Activated T-cell treated with anti-CD3 and anti-CD28 coated beads for 48 hours (primary cell): ENCODE measurements around the gene NCKAP1.
"Not testable (repeated sequence)": the region's sequence is repeated elsewhere in the genome, so short reads cannot be mapped to it uniquely, and the experiment has no call there.

Experiments
- DNase-seq: peaks from one replicate; pipeline ENCODE4 v3.0.0-alpha.2; 2020; ENCODE audit warnings: low read depth

Gene NCKAP1, protein sequence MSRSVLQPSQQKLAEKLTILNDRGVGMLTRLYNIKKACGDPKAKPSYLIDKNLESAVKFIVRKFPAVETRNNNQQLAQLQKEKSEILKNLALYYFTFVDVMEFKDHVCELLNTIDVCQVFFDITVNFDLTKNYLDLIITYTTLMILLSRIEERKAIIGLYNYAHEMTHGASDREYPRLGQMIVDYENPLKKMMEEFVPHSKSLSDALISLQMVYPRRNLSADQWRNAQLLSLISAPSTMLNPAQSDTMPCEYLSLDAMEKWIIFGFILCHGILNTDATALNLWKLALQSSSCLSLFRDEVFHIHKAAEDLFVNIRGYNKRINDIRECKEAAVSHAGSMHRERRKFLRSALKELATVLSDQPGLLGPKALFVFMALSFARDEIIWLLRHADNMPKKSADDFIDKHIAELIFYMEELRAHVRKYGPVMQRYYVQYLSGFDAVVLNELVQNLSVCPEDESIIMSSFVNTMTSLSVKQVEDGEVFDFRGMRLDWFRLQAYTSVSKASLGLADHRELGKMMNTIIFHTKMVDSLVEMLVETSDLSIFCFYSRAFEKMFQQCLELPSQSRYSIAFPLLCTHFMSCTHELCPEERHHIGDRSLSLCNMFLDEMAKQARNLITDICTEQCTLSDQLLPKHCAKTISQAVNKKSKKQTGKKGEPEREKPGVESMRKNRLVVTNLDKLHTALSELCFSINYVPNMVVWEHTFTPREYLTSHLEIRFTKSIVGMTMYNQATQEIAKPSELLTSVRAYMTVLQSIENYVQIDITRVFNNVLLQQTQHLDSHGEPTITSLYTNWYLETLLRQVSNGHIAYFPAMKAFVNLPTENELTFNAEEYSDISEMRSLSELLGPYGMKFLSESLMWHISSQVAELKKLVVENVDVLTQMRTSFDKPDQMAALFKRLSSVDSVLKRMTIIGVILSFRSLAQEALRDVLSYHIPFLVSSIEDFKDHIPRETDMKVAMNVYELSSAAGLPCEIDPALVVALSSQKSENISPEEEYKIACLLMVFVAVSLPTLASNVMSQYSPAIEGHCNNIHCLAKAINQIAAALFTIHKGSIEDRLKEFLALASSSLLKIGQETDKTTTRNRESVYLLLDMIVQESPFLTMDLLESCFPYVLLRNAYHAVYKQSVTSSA

DNA sequence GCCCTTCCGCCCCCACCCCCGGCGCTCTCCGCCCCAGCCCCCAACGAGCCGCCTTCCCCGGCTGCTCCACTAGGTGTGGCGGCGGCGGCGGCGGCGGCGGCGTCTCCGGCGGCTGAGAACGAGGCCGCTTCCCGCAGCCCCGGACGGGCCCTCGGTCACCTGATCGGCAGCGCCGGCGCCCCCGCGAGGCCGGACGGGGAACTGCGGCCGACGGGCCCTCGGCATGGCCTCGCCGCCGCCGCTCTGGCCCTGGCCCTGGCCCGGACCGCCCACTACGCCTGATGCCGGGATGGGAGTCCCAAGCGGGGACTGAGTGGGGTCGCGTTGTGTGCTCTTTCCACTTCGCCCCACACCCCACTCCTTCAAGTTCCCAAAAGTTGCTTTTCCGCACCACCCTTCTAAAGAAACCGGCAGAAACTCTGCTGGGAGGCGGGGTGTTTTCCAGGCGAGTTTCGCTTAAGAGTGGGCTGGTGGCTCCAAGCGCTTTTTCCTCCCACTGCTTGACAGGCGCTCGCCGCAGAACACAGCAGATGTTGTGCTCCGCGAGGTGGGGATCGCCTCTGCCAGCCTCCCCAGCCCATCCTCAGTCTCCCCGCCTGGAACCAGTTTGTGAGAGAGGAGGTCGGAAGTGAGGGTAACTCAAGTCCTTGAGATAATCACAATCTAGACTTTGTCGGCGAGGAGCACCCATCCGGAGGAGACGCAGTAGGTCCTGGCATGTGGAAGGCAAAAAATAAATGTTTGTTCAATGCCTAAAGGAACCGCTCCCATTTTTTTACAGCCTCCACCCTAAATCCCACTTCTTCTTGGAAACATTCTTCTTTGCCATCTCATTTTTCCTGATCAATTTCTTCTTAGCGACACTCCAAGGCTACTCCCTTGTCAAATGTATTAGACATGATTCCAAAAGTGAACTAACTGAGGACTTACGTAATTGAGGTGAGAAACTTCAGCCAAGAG lies at the start of gene NCKAP1:
Gene NCKAP1 (minus strand): TSS at position 117 of the 960 bp plus-strand sequence. CDS start 358 bp downstream, outside the sequence.
- DNase-seq: peak; percentile 90

DNA sequence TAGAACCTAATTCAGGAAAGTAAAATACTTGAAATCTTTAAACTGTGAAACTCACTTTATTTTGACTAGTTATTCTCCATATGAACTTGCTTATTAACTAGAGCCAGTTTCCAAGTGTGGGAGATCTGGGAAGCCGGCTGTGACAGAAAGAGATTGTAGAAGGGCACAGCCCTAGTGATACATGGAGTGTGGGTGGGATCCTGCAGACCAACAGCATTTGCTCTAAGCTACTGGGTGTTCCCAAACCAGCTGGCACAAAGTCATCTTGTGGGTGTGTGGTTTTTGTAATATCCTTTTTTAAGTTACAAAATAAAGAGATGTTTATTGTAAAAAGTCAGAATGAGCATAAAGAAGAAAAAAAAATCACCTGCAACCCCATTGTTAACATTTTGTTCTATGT lies 43.7 kb upstream of the NCKAP1 start:
- no peak for DNase-seq

DNA sequence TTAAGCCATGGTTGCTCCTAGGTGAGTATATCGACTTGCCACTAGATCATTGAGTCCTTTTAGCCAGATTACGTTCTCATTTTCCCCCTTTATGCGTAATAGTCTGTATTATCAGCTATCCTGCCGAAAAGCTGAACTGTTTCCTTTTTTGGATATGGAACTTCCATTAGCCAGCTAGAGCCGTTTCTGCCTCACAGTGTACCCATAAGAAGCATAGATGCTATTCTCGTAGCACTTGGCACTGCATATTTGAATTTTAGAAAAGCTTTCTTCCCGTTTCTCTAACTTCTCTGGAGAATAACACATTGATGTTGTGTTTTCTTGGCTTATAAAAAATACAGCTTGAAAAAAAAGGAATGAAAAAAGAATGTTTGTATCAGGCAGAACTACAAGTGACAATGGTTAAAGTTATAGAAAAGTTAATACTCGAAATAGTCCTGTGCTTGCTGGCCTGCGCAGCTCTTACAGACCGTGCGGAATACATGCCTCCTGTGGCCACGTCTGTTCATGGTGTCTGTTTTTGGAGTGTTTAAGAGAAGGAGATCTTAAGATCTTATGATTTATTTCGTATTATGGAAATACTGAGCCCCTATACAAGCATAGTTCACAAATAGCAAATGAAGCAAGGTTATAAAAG lies 41.0 kb upstream of the NCKAP1 start:
- DNase-seq: no peak

DNA sequence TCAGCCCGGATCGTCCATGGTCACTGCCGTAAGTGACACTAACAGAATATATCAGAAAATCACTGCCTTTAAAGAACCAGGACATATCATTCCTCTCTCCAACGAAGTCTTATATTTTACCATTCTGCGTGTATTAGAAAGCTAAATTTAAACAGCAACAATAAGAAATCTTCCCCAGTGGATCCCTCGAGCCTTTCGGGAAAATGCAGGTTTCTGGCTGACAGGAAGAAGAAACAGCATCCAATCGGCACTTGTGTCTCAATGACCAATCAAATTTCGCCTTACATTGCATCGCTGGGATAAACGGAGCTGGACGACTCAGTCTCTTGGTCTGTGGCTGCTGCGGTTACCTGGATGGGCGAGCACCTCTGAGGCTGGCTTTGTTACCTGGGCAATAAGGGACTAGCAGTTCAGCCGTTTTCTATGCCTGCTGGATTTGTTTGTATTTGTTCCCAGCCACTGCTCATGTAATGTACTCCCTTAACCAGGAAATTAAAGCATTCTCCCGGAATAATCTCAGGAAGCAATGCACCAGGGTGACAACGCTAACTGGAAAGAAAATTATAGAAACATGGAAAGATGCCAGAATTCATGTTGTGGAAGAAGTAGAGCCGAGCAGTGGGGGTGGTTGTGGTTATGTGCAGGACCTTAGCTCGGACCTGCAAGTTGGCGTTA lies 40.3 kb upstream of the NCKAP1 start, which contains the start of gene DUSP19:
Gene DUSP19 (plus strand): TSS at position 284 of the 675 bp plus-strand sequence. CDS start 187 bp downstream, at position 471.
- DNase-seq: peak; percentile 77

DNA sequence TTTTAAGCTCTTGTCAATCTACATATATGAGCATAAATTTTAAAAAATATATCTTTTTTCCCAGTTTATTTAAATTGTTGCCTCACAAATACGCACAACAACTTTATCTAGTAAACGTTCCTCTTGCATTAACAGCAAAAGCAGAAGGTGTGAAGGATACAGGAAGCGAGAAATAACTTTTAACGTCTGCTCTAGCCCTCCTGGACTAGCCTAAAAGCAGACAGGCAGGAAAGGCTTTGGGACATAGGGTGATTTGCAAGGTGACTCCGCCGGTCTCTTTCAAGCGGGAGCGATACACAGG lies 39.9 kb upstream of the NCKAP1 start:
- no peak for DNase-seq

DNA sequence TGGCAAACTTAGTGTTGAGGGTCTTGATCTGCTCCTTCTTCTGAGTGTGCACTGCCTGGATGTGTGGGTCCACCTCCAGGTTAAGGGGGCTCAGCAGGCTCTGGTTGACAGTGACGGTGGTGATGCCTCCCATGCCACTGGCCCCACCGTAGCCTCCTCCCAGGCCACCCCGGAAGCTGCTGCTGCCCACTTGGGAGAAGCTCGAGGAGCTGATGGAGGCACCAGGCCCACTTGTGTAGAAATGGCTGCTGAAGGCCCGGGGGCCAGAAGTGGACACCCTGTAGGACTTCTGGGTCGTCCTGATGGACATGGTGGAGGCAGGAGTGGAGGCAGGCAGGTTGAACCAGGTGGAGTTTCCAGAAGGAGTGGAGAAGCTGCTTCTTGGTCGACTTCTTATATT lies 33.9 kb upstream of the NCKAP1 start:
- no peak for DNase-seq

DNA sequence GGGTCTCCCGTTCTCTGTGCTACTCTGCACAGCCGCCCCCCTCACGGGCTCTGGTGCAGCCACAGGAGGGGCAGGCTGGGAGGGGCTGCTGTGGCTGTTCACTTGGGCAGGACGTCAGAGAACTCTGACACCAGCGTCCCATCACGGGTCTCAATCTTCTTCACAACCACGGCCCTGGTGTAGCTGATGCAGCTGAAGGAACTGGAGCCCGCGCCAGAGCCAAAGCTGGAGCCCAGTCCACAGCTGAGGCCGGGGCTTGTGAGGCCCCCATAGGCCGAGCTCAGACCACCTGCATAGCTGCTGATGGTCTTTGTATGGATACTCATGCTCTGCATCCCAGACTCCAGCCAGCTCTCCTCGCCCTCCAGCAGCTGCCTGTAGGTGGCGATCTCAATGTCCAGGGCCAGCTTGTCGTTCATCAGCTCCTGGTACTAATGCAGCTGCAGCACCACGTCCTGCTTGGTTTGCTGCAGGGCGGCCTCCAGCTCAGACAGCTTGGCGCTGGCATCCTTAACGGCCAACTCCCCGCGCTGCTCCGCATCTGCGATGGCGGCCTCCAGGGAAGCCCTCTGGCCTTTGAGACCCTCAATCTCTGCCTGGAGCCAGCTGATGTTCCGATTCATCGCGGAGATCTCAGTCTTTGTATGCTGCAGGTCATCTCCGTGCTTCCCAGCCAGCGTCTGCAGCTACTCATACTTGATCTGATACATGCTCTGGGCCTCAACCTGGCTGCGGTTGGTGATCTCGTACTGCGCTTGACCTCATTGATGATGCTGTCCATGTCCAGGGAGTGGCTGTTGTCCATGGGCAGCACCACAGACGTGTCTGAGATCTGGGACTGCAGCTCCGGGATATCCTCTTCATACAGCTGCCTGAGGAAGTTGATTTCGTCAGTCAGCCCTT lies 32.9 kb upstream of the NCKAP1 start:
- no peak for DNase-seq

DNA sequence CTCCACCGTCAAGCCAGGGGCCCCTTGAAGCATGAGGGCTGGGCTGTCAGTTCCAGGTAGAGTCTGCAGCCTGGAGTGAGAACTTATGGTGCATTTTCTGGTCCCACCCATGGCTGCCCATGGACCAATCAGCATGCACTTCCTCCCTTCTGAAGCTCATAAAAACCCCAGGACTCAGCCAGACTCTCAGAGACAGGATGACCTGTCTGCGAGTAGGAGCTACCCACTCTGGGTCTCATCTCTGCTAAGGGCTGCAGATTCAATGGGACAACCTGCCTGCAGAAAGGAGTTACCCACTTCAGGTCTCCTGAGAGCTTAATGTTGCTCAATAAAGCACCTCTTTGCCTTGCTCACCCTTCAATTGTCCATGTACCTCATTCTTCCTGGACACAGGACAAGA lies 30.9 kb upstream of the NCKAP1 start:
- DNase-seq: no peak

DNA sequence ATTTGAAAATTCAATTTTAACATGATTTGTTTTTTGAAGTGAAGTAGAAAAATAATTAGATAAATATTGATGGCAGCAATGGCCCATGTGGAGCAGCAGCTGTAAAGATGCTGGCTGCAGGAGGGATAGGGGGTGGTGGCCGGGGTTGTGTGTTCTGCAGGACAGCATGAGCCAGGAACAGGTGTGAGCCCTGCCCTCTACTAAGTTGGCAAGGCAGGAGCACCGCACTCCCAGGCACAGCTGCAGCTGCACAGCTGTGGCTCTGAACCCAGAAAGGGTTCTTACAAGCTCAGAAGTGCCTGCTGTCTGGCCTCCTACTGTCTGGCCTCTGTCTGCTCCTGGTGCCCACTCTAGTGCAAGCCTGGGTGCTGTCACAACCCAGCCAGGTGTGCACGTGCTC lies 30.3 kb upstream of the NCKAP1 start:
- no peak for DNase-seq

DNA sequence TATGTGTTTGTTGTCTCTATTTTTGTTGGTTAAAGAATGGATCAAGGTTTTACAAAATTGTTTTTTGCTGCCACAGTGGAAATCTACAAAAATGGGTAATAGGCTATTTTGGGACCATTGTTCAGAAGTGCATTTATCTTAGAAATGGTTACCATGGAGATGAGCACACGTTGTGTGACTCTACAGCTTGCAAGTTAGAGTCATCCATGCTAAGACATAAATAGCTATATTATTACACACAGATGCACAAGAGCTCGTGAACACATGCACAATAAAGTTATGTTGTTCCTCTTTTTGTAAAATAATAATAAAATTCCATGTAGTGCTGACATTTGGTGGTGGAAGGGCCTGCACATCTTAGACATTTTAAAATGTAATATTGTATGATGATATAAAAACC lies 24.8 kb upstream of the NCKAP1 start:
- no peak for DNase-seq

DNA sequence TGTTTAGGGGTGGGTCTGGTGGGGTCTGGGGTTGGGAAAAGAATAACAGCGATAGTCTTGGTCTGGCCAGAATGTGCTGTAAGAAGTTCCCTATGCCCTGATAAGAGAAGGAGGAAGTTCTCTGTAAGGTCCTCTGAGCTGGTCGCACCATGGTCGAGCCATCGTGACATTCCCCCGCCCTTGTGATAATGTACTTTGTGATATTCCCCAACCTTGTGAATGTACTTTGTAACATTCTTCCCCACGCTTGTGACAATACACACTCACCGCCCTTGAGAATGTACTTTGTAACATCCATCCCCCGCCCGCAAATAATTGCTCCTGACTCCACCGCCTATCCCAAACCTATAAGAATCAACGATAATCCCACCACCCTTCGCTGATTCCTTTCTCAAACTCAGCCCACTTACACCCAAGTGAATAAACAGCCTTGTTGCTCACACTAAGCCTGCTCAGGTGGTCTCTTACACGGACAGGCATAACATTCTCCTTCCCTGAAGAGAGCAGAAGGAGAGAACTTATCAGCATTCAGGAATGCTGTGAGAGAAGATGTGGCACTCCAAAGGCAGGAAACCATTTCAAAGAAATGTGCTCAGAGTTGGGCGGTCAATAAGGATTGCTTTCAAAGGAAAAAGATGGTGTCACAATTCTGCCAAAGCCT lies 22.4 kb upstream of the NCKAP1 start:
- DNase-seq: no peak

DNA sequence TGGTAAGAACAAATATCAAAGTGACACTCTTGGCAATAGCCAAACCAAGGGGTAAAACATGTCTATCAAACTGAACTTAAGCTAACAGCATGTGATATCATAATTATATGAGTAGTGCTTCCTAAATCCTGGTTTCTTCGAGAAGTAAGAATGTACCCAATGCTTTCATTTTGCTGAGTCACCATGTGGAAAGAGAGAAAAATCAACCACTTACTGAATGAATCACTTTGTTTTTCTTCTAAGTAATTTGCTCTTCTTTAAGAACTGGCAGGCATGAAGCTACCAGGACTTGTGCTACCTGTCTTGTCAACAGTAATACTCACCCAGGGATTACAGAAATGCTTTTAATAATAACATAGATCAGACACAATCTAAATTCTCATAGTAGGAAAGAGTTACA lies 21.3 kb upstream of the NCKAP1 start:
- DNase-seq: no peak

DNA sequence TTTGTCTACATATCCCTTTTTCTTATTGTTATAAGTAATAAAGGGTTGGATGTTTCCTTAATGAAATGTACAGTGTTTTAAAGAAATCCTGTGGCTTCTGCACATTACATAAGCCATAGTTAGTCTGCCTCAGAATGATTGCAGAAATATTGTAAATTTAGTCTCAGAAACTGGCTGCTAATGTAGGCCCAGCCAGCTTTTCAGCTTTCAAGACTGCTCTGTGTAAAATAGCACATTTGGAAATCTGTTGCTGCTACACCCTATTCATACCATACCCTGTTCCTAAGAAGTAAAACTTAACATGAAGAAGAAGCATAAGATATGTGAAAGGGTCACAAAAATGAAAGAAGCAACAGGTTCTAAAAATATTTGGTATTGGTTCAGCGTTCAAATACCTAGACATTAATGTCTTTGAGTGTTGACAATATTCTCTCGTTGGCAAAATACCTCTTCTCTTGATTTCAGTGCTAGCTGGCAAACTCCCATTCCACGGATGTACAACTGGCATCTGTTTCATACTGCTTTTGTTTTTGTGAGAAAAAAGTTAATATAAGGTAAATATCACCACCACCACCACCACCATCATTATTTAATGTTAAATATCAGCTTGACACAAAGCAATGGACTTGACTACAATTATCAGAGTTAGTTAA lies 19.2 kb upstream of the NCKAP1 start:
- DNase-seq: no peak

DNA sequence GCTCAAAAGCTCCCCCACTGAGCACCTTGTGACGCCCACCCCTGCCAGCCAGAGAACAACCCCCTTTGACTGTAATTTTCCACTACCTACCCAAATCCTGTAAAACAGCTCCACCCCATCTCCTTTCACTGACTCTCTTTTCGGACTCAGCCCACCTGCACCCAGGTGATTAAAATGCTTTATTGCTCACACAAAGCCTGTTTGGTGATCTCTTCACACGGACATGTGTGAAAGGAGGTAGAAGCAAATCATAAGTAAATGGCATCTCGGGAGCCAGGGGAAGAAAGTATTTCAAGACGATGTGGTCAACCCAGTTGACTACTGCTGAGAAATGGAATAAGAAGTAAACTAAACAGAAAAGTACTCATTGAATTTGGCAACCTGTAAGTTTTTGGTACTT lies 11.2 kb upstream of the NCKAP1 start:
- DNase-seq: no peak

DNA sequence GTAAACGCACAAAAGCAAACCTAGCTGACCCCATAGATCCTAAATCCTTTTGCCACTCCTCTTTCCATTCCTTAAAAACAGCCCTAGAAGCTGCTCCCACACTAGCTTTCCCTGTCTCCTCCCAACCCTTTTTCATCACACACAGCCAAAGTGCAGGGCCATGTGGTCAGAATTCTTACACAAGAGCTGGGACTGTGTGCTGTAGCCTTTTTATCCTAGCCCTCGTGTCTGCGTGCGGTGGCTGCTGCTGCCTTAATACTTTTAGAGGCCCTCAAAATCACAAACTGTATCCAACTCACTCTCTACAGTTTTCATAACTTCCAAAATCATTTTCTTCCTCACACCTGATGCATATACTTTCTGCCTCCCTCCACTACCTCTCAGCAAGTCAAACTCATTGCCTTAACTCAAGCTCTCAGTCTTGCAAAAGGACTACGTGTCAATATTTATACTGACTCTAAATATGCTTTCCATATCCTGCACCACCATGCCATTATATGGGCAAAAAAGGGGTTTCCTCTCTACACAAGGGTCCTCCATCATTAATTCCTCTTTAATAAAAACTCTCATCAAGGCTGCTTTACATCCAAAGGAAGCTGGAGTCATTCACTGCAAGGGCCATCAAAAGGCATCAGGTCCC lies 9.3 kb upstream of the NCKAP1 start:
- DNase-seq: not testable (repeated sequence)

DNA sequence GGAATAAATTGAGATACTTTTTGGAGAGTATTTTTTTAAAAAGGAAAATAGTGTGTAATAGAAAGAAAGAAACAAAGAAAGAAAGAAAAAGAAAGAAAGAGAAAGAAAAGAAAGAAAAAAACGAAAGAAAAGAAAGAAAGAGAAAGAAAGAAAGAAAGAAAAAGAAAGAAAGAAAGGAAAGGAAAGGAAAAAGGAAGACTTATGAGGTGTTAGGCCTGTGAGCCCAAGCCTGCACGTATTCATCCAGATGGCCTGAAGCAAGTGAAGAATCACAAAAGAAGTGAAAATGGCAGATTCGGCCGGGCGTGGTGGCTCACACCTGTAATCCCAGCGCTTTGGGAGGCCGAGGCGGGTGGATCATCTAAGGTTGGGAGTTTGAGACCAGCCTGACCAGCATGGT lies 5.3 kb upstream of the NCKAP1 start:
- not testable (repeated sequence) for DNase-seq

DNA sequence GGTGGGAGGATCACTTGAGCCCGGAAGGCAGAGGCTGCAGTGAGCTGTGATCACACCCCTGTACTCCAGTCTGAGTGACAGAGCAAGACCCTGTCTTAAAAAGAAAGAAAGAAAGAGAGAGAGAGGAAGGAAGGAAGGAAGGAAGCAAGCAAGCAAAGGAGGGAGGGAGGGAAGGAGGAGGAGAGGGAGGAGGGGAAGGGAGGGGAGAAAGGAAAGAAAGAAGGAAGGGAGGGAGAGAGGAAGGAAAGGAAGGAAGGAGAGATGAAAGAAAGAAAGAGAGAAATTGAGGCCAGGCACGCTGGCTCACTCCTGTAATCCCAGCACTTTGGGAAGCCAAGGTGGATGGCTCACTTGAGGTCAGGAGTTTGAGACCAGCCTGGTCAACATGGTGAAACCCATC lies 2.3 kb upstream of the NCKAP1 start:
- no peak for DNase-seq
